ENCODE data around the gene DENND11. TPM values are rescaled to one million over a fixed set of nuclear protein-coding genes. Genes with fewer than 3 reads are reported as not detected.

The DENND11 gene
- total and polyA plus RNA-seq, 10 of the 15 experiments (the other 5 are each of a cell fraction or from before 2014, with no cell fraction given) = 2.7 to 47.0 (median 26.6) TPM

DNA sequence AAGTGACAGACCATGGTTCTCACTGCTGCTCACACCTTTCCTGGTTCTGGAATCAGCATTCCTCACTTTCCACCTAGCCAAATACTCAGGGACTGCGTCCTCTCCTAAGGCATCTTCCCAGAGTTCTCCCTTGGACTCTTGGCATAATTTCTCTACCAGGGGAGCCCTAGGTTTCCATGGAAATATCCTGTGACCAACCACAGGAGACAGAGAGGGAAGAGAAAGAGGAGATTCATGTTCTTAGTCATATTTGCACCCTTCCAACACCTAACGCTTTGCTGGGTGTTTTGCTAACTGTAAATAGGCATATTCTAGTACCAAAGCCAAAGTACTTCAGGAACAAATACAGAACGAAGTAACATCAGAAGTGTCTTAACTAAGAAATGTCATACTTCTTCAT is 28.6 kb downstream of the DENND11 start:
- RAD21 ChIA-PET (ENCODE audit: unreplicated experiment) = no interaction called here
- Histone ChIP-seq H3K9me3 (replicated peaks; ENCODE audit: control insufficient read depth, insufficient read depth, low read length) (no peaks in the 10 kb centered on the region), H3K9ac (ENCODE audit: control insufficient read depth, insufficient read depth, low read length) (no peak overlapping the region), H3K27me3 (replicated peaks in 1 of 2; ENCODE audit: control insufficient read depth in 2 of 2, insufficient read depth in 2 of 2, low read length in 1 of 2) (no peaks in the 10 kb centered on the region), H4K20me1 (ENCODE audit: control insufficient read depth, insufficient read depth) (no peaks in the 10 kb centered on the region), H3K79me2 (ENCODE audit: control insufficient read depth, insufficient read depth, low read length) (no peaks in the 10 kb centered on the region), H3K4me3 (no peak overlapping the region), H3K27ac (ENCODE audit: control insufficient read depth, insufficient read depth) (no peak overlapping the region), H2AFZ (ENCODE audit: control insufficient read depth, low read depth, low read length) (no peak overlapping the region), H3K4me2 (ENCODE audit: control insufficient read depth, insufficient read depth) (no peak overlapping the region), H3K36me3 (ENCODE audit: control insufficient read depth in 2 of 2, insufficient read depth in 2 of 2, low read length in 1 of 2) (peaks cover 0 to 7% of the 10 kb centered on the region in 2 experiments), H3K4me1 (ENCODE audit: control insufficient read depth, insufficient read depth, low read length) (no peaks in the 10 kb centered on the region)
- SMC1A ChIA-PET (ENCODE audit: uncharacterized antibody, unreplicated experiment) = no interaction called here
- WGBS (ENCODE audit: insufficient coverage, insufficient replicate concordance, low lambda C conversion rate, missing lambda C conversion rate) = 91% methylated on average over 3 of the region's 3 CpGs
- in situ Hi-C loops (cut with MboI) = no loop called here
- FAIRE-seq = no peak
- BruUV-seq (replicated peaks) = no TSS peak
- TF ChIP-seq IRF3 (IDR thresholded peaks at IDR 0.05) = no peak
- POLR2A ChIA-PET = no interaction called here
- no peak for ATAC-seq
- CTCF ChIA-PET = interaction anchor here (1.3 to 1.6 kb wide), 2 partner anchors 18 to 25 kb away, joined by 3 read pairs; no protein-coding TSS in a partner anchor
- intact Hi-C loops (cut with micrococcal nuclease; ENCODE audit: unreplicated experiment) = no loop called here
- DNase-seq (ENCODE audit: low read depth, low spot score) = no peak

DNA sequence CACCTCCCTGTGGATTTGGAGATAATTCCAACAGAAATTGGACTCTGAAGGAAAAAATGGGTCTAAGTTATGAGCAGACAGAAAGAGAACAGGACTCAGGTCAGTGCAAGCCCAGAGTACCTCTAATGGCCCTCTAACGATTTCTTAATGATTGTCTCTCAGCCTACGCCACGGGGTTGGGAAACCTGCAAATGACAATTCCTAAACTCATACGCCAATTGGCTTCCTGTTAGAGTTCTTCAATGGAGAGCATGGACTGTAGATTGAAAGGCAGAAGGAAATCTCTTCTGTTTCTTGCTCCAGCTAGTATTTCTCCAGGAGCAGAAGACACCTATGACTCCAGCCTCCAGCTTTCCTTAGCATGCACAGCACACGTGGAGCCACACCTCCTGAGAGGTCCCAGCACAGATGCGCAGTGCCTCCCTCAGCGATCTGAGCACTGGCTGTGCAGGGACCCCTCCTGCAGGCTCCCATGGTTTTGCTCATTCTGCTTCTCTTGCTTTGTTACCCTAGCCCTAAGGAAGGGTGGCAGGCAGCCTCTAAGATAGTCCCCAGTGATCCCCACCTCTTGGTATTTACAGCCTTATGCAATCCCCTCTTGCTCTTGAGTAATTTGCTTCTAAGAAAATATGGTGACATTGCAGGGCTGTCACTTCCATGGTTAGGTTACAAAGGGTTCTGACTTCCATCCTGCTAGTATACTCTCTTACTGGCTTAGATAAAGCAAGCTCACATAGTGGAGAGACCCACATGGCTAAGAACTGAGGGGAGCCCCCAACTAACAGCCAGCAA is 30.1 kb downstream of the DENND11 start:
- no peak overlapping the region for H3K4me2 ChIP-seq (ENCODE audit: control insufficient read depth, insufficient read depth)
- H3K9ac ChIP-seq (ENCODE audit: control insufficient read depth, insufficient read depth, low read length) = no peak overlapping the region
- no peaks in the 10 kb centered on the region for H4K20me1 ChIP-seq (ENCODE audit: control insufficient read depth, insufficient read depth)
- ChIA-PET CTCF (interaction anchor here (1.0 to 1.6 kb wide), 3 partner anchors 17 to 67 kb away, joined by 3 read pairs; partner anchors contain the start of gene SSBP1), SMC1A (ENCODE audit: uncharacterized antibody, unreplicated experiment) (no interaction called here), POLR2A (no interaction called here), RAD21 (ENCODE audit: unreplicated experiment) (no interaction called here)
- ATAC-seq = no peak
- H3K27me3 ChIP-seq (replicated peaks in 1 of 2; ENCODE audit: control insufficient read depth in 2 of 2, insufficient read depth in 2 of 2, low read length in 1 of 2) = no peaks in the 10 kb centered on the region
- no peaks in the 10 kb centered on the region for H3K79me2 ChIP-seq (ENCODE audit: control insufficient read depth, insufficient read depth, low read length)
- no peak overlapping the region for H2AFZ ChIP-seq (ENCODE audit: control insufficient read depth, low read depth, low read length)
- DNase-seq (ENCODE audit: low read depth, low spot score) = no peak
- H3K9me3 ChIP-seq (replicated peaks; ENCODE audit: control insufficient read depth, insufficient read depth, low read length) = no peaks in the 10 kb centered on the region
- BruUV-seq (replicated peaks) = TSS peak; percentile 5
- no peaks in the 10 kb centered on the region for H3K4me1 ChIP-seq (ENCODE audit: control insufficient read depth, insufficient read depth, low read length)
- no peak overlapping the region for H3K27ac ChIP-seq (ENCODE audit: control insufficient read depth, insufficient read depth)
- 98% methylated on average over 7 of the region's 7 CpGs for WGBS (ENCODE audit: insufficient coverage, insufficient replicate concordance, low lambda C conversion rate, missing lambda C conversion rate)
- no peak overlapping the region for H3K4me3 ChIP-seq
- intact Hi-C loops (cut with micrococcal nuclease; ENCODE audit: unreplicated experiment) = no loop called here
- peaks cover 0 to 5% of the 10 kb centered on the region in 2 experiments for H3K36me3 ChIP-seq (ENCODE audit: control insufficient read depth in 2 of 2, insufficient read depth in 2 of 2, low read length in 1 of 2)
- FAIRE-seq = no peak
- in situ Hi-C loops (cut with MboI) = no loop called here
- TF ChIP-seq ESRRA (IDR thresholded peaks at IDR 0.05; ENCODE audit: low read length) (no peak), SUZ12 (IDR thresholded peaks at IDR 0.05; ENCODE audit: unreplicated experiment) (no peak), BCL3 (IDR thresholded peaks at IDR 0.05; ENCODE audit: borderline replicate concordance, insufficient read depth, low read depth, low read length, poor library complexity, severe bottlenecking) (no peak), IRF5 (IDR thresholded peaks at IDR 0.05; ENCODE audit: borderline replicate concordance) (no peak), NBN (IDR thresholded peaks at IDR 0.05) (no peak), CREM (IDR thresholded peaks at IDR 0.05; ENCODE audit: low read depth) (no peak)
- TF ChIP-seq, protein P1, sequence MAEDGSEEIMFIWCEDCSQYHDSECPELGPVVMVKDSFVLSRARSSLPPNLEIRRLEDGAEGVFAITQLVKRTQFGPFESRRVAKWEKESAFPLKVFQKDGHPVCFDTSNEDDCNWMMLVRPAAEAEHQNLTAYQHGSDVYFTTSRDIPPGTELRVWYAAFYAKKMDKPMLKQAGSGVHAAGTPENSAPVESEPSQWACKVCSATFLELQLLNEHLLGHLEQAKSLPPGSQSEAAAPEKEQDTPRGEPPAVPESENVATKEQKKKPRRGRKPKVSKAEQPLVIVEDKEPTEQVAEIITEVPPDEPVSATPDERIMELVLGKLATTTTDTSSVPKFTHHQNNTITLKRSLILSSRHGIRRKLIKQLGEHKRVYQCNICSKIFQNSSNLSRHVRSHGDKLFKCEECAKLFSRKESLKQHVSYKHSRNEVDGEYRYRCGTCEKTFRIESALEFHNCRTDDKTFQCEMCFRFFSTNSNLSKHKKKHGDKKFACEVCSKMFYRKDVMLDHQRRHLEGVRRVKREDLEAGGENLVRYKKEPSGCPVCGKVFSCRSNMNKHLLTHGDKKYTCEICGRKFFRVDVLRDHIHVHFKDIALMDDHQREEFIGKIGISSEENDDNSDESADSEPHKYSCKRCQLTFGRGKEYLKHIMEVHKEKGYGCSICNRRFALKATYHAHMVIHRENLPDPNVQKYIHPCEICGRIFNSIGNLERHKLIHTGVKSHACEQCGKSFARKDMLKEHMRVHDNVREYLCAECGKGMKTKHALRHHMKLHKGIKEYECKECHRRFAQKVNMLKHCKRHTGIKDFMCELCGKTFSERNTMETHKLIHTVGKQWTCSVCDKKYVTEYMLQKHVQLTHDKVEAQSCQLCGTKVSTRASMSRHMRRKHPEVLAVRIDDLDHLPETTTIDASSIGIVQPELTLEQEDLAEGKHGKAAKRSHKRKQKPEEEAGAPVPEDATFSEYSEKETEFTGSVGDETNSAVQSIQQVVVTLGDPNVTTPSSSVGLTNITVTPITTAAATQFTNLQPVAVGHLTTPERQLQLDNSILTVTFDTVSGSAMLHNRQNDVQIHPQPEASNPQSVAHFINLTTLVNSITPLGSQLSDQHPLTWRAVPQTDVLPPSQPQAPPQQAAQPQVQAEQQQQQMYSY (CRISPR knock-in tag; IDR thresholded peaks at IDR 0.05) = no peak
